GM18505 (cell line): ENCODE results near the gene ENO3.

Source experiments
- ATAC-seq: cut with Tn5 transposase; IDR thresholded peaks from one replicate; pipeline ENCODE4 v1.9.1; 2021; ENCODE audit not compliant: unreplicated experiment
- POLR2A ChIP-seq: IDR thresholded peaks from 4 replicates; pipeline ENCODE4 v1.6.1; 2011; ENCODE audit warnings: borderline replicate concordance; ENCODE audit not compliant: insufficient read depth, insufficient read length; ENCODE audit errors: extremely low read depth

ENO3 gene

DNA sequence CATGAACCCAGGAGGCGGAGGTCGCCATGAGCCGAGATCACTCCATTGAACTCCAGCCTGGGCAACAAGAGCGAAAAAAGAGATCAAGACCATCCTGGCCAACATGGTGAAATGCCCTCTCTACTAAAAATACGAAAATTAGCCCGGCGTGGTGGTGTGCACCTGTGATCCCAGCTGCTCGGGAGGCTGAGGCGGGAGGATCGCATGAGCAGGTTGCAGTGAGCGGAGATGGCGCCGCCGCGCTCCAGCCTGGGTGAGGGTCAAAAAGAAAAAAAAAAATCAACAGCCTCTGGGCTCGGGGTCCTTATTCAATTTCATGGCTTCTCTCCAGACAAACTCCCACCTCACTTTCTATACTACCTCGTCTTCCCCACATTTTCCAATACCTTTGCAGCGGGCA is 22.0 kb upstream of the ENO3 start:
- TF ChIP-seq POLR2A = no peak
- ATAC-seq = no peak

DNA sequence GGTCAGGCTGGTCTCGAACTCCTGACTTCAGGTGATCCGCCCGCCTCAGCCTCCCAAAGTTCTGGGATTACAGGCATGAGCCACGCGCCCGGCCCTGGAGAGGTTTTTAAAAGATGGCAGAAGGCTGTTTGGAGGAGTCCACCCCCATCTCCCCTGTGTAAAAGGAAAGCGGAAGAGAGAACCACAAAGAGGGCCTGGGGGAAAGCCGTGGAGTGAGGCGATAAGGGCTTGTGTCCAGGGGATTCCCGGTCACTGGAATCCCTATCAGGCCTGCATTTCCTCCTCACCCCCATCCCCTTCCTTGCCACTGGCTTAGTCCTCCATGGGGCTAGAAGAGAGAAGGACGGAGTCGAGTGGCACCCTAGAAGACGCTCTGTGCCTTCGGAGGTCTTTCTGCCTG is 19.0 kb upstream of the ENO3 start, which contains the start of gene GP1BA:
Gene GP1BA (plus strand): TSS at position 315 of the 400 bp plus-strand sequence. CDS start 328 bp downstream, outside the sequence.
- peak; percentile 8 for TF ChIP-seq POLR2A
- no peak for ATAC-seq

DNA sequence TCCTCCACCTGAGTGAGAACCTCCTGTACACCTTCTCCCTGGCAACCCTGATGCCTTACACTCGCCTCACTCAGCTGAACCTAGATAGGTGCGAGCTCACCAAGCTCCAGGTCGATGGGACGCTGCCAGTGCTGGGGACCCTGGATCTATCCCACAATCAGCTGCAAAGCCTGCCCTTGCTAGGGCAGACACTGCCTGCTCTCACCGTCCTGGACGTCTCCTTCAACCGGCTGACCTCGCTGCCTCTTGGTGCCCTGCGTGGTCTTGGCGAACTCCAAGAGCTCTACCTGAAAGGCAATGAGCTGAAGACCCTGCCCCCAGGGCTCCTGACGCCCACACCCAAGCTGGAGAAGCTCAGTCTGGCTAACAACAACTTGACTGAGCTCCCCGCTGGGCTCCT is 18.2 kb upstream of the ENO3 start:
- TF ChIP-seq POLR2A = no peak
- no peak for ATAC-seq

DNA sequence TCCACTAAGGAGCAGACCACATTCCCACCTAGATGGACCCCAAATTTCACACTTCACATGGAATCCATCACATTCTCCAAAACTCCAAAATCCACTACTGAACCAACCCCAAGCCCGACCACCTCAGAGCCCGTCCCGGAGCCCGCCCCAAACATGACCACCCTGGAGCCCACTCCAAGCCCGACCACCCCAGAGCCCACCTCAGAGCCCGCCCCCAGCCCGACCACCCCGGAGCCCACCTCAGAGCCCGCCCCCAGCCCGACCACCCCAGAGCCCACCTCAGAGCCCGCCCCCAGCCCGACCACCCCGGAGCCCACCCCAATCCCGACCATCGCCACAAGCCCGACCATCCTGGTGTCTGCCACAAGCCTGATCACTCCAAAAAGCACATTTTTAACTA is 17.3 kb upstream of the ENO3 start:
- no peak for TF ChIP-seq POLR2A
- ATAC-seq = no peak

DNA sequence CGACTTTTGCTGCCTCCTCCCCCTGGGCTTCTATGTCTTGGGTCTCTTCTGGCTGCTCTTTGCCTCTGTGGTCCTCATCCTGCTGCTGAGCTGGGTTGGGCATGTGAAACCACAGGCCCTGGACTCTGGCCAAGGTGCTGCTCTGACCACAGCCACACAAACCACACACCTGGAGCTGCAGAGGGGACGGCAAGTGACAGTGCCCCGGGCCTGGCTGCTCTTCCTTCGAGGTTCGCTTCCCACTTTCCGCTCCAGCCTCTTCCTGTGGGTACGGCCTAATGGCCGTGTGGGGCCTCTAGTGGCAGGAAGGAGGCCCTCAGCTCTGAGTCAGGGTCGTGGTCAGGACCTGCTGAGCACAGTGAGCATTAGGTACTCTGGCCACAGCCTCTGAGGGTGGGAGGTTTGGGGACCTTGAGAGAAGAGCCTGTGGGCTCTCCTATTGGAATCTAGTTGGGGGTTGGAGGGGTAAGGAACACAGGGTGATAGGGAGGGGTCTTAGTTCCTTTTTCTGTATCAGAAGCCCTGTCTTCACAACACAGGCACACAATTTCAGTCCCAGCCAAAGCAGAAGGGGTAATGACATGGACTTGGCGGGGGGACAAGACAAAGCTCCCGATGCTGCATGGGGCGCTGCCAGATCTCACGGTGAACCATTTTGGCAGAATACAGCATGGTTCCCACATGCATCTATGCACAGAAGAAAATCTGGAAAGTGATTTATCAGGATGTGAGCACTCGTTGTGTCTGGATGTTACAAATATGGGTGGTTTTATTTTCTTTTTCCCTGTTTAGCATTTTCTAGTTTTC is 16.5 kb upstream of the ENO3 start:
- no peak for ATAC-seq
- no peak for TF ChIP-seq POLR2A

DNA sequence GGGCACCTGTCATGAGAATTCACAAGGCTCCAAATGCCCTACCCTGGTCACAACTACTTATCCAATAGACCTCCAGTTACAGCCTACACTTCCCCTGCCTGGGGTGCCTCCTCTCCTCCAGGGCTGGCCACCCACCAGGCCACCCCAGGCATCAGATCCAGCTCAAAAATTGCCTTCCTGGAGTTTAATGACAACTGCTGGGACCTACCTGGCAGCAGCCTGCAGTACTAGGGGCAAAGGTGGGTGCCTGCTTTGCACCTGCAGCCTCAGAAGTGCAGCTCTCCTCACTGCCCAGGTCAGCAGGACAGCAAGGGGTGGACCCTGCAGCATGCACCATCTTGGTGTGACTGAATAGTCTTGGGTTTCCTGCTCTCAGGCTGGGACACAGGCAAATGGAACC is 15.3 kb upstream of the ENO3 start:
- ATAC-seq = no peak

DNA sequence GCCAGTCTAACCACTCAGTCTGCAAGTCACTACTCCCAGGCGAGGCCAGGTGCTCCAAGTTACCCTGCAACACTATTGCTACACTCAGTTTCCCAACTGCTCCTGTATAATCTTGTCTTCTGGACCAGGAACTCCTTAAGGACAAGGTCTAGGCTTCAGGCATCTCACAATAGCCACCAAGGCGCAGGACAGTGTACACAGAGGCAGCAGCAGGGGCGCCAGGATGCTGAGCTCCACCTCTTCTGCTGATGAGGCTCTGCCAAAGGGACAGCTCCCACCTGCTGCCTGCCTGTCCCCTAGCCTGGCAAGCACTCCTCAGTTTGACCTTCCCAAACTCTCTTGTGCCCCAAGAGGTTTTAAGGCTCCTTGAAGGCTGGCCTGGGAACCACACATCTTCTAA is 14.5 kb upstream of the ENO3 start:
- no peak for ATAC-seq
- TF ChIP-seq POLR2A = no peak

More for the DNA sequence above, 15.3 kb upstream of the ENO3 start:
- TF ChIP-seq POLR2A = no peak

DNA sequence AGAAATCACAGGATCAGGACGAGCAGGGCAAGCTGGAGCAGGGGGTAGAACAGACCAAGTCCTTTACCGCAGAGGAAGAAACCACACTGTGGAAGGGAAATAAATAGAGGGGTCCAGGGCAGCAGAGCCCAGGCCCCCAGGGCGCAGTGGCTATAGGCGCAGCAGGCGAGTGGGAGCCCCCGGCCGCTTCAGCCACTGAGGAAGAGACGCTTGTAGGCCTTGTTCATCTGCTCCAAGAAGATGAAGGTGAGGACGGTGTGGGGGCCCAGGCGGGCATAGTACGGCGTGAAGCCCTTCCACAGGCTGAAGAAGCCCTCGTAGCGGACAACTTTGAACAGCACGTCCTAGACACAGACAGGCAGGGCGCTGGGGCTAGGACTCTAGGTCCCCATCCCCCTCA is 13.4 kb upstream of the ENO3 start:
- ATAC-seq = no peak
- no peak for TF ChIP-seq POLR2A

DNA sequence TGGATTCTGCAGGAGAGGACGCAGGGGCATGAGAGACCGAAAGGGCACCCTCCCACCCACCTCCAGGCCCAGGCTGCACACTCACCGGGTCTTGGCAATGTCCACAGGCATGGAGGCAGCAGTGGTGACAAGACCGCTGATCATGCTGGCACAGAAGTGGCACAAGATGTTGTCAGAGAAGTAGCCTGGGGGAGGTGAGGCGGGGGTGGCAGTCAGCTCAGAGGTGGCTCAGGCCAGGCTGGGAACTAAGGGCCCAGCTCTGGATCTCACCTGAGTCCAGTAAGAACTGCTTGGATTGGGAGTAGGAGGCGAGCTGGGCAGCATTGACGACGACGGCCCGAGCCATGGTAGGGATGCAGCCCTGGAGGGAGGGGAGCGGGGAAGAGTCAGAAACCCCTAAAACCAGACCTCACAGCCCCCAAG is 12.8 kb upstream of the ENO3 start:
- TF ChIP-seq POLR2A = no peak

DNA sequence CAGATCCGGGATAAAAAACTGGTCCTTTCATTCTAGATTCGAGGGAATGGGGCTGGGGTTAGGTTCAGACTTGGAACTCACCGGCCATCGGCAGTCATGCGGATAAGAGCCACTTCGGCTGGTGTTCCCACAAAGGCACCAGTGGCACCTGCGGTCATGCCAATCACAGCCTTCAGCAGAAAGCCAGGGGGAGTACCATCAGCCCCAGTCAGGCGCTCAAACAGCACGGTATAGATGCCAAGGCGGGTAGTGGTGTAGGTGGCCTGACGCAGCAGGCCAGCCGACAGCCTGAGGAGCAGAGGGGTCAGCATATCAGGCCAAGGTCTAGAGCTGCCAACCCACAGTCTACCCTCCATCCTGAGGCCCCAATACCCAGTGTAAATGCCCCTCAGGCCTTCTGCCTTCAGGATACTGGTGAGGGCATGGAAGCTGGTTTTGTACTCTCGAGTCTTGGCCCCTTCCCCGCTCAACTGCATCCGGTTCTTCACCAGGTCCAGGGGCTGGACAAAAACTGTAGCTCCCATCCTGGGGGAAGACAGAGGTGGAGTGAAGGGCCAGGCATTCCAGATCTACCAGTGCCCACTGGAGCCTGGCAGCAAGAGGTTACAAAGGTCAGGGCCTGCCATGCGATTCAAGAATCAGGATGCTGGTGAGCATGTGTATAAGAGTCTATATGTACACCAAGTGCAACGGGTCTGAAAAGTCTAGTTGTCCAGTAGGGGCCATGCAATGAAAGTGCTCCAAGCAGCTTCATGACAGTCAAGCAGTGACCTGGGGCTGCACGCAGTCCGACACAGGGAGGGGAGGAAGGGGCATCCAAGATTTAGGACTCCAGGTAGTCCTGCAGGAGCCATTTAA is 12.0 kb upstream of the ENO3 start:
- no peak for TF ChIP-seq POLR2A
- no peak for ATAC-seq

More for the DNA sequence above, 12.8 kb upstream of the ENO3 start:
- ATAC-seq = no peak

DNA sequence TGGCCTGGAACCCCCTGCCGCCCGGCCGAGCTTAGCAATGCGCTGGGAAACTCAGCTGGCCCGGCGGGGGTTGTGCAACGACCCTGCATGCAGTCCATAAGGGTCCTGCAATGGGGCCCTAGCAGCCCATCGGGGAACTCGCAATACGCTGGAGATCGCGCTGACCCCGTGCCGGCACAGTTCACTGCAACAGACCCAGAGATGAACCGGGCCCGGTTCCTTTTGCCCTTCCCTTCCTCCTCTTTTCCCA is 11.4 kb upstream of the ENO3 start:
- peak; percentile 12 for ATAC-seq

DNA sequence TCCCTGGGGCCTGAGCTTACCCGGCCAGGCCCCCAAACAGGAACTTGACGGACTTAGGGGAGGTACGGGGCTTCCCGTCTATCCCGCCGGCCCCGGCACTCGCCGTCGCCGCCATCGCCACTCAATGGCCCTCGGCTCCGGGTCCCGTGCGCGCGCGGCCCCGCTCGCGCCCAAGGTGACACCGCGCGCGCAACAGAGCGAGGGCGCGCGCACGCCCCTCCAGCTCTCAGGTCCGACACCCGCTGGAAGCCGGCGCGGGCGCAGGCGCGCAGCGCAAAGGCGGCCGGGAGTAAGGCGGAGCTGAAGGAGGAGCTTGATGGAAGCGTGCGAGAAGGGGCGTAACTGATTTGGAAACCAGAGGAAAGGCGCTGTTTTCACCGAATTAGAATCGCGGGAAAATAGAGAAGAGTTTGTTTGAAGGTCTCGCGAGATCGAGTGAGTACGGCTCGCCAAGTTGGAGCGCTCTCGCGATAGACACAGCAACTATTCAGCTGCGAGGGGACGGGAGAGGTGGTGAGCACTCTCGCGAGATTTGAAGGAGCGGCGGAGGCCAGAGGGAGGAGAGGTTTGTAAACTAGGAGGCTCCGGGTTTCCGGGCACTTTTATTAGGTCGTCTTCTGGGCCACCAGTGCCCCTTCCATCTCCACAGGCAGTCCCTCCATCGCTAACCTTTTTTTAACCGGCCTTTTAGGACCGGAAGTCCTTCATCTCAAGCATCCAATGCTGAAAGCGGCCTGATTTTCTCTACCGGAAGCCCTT is 10.9 kb upstream of the ENO3 start, which contains the start of the genes RNF167 and SLC25A11:
Gene RNF167 (plus strand): TSS at position 473 of the 759 bp plus-strand sequence. CDS start 642 bp downstream, outside the sequence.
Gene SLC25A11 (minus strand): TSS at position 251 of the 759 bp plus-strand sequence. CDS start 136 bp downstream, at position 115.
- ATAC-seq = peak; percentile 64
- peak; percentile 90 for TF ChIP-seq POLR2A

More for the DNA sequence above, 11.4 kb upstream of the ENO3 start:
- TF ChIP-seq POLR2A = no peak
